ENCODE results near the gene FASN. TPM values are rescaled to one million over a fixed set of nuclear protein-coding genes. Genes with fewer than 3 reads are reported as not detected.

FASN gene
- total RNA-seq, 1 experiment from 2014 or later = 433 TPM

DNA sequence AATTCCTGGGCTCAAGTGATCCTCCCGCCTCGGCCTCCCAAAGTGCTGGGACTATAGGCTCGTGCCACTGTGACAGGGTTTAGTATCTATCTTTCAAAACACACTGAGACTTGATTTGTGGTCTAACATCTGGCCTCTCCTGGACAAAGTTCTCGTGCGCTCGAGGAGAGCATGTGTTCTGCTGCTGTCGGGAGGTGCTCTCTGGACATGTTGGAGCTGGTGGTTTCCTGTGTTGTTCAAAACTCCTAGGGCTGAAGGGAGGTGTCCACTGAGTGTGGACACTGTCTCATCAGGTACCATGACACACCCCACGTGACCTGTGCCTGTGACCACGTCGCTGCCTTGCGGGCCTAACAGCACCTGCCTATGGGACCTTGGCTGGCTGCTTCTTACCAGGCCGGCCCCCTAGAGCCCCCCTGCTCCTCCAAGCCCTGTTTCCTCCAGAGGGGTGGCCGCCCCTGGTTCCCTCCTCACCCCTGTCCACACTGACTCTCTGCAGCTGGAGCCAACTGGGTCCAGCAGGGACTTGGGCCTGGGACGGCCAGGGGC, 52.0 kb downstream of the FASN start:
- no peaks in the 10 kb centered on the region for H3K27me3 ChIP-seq (ENCODE audit: insufficient read depth, low read length)
- TF ChIP-seq, protein P1, sequence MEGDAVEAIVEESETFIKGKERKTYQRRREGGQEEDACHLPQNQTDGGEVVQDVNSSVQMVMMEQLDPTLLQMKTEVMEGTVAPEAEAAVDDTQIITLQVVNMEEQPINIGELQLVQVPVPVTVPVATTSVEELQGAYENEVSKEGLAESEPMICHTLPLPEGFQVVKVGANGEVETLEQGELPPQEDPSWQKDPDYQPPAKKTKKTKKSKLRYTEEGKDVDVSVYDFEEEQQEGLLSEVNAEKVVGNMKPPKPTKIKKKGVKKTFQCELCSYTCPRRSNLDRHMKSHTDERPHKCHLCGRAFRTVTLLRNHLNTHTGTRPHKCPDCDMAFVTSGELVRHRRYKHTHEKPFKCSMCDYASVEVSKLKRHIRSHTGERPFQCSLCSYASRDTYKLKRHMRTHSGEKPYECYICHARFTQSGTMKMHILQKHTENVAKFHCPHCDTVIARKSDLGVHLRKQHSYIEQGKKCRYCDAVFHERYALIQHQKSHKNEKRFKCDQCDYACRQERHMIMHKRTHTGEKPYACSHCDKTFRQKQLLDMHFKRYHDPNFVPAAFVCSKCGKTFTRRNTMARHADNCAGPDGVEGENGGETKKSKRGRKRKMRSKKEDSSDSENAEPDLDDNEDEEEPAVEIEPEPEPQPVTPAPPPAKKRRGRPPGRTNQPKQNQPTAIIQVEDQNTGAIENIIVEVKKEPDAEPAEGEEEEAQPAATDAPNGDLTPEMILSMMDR (conservative IDR thresholded peaks at IDR 0.05) = no peak
- H4K5ac ChIP-seq (ENCODE audit: insufficient read length, low read depth, low read length) = no peak overlapping the region
- no peak overlapping the region for H2BK5ac ChIP-seq (ENCODE audit: insufficient read length, low read length)
- no peaks in the 10 kb centered on the region for H3K79me1 ChIP-seq (ENCODE audit: insufficient read depth, low read depth, low read length, poor library complexity, severe bottlenecking)
- no peaks in the 10 kb centered on the region for H3K79me2 ChIP-seq (ENCODE audit: insufficient read depth, low read length)
- H3K36me3 Mint-ChIP-seq (ENCODE audit: insufficient read depth in 1 of 3, low read depth in 3 of 3) = peaks cover 6 to 25% (median 21%) of the 10 kb centered on the region in 3 experiments; a peak in 6 of 7 replicates
- DNase-seq = no peak
- H3K27ac ChIP-seq (ENCODE audit: insufficient read length, low read depth, low read length) = no peak overlapping the region
- H3K14ac ChIP-seq (ENCODE audit: insufficient read depth, low read length) = no peak overlapping the region
- no peak overlapping the region for H2AK5ac ChIP-seq (ENCODE audit: insufficient read length, low read length)
- no peak overlapping the region for H2AFZ ChIP-seq (ENCODE audit: low read length)
- no peak overlapping the region for H2BK120ac ChIP-seq (ENCODE audit: low read depth, low read length, poor library complexity, severe bottlenecking)
- no peaks in the 10 kb centered on the region for H4K20me1 ChIP-seq (ENCODE audit: control insufficient read depth, insufficient read depth, insufficient read length)
- no peaks in the 10 kb centered on the region; the same call in none of the 2 replicates for H3K27me3 Mint-ChIP-seq (ENCODE audit: low read depth)
- H3K9me3 Mint-ChIP-seq = no peaks in the 10 kb centered on the region; a peak in 1 of 5 replicates
- no peak overlapping the region for H3T11ph ChIP-seq (ENCODE audit: low read length)
- no peaks in the 10 kb centered on the region for H3K23me2 ChIP-seq (ENCODE audit: insufficient read length, low read depth, low read length, poor library complexity, severe bottlenecking)
- no CpG with 5 or more reads among the region's 14 CpGs for WGBS (ENCODE audit: extremely low coverage, insufficient read length, low lambda C conversion rate)
- no peaks in the 10 kb centered on the region; the same call in 1 of the 2 replicates for H3K4me1 ChIP-seq (ENCODE audit: insufficient read depth, low read length)
- H3K27ac Mint-ChIP-seq = no peak overlapping the region; a peak in 1 of 7 replicates
- no peak overlapping the region for H2BK15ac ChIP-seq (ENCODE audit: low read depth, low read length)
- H4K8ac ChIP-seq (replicated peaks; ENCODE audit: insufficient read length, low read depth, low read length) = no peak overlapping the region
- no peak overlapping the region for H3K9ac ChIP-seq (ENCODE audit: extremely low read depth, insufficient read length, low read length)
- H2BK20ac ChIP-seq (ENCODE audit: low read depth, low read length, poor library complexity, severe bottlenecking) = no peak overlapping the region
- H3K56ac ChIP-seq (ENCODE audit: insufficient read length, low read depth, low read length) = no peak overlapping the region
- H2BK12ac ChIP-seq (ENCODE audit: insufficient read length, low read depth, low read length) = no peak overlapping the region
- peaks cover 18 to 26% of the 10 kb centered on the region in 2 experiments for H3K4me1 Mint-ChIP-seq
- H4K91ac ChIP-seq (ENCODE audit: insufficient read length, low read depth, low read length) = no peak overlapping the region
- no peaks in the 10 kb centered on the region for H3K9me3 ChIP-seq (ENCODE audit: control insufficient read depth, low read depth, low read length)
- H3K4me3 Mint-ChIP-seq = no peak overlapping the region
- no peak overlapping the region for H3K23ac ChIP-seq (ENCODE audit: insufficient read length, low read depth, low read length)
- no peak overlapping the region for H3K18ac ChIP-seq (ENCODE audit: insufficient read length, low read depth, low read length)
- no peak overlapping the region for H3K4ac ChIP-seq (ENCODE audit: low read depth, low read length)
- no peak overlapping the region for H3K4me2 ChIP-seq (ENCODE audit: insufficient read depth, insufficient read length, low read length)

All from H9 (cell line).